ENCODE data around the gene KCTD14.
A peak's percentile ranks its signal among the peaks of the same experiment; 100 is the strongest.
"Not testable (repeated sequence)": the region's sequence is repeated elsewhere in the genome, so short reads cannot be mapped to it uniquely, and the experiment has no call there.

KCTD14 gene

GRCh38 chr11:78023426-78023825, 350 bp upstream of the KCTD14 start:
- DNase-seq (ENCODE audit: low read depth in 2 of 2): no peak

GRCh38 chr11:78021611-78022010, 1.5 kb downstream of the KCTD14 start:
- DNase-seq (ENCODE audit: low read depth in 2 of 2): no peak

- no peak for DNase-seq (ENCODE audit: low read depth in 2 of 2)
Observed at GRCh38 chr11:78020246-78020645, 2.8 kb downstream of the KCTD14 start.

- DNase-seq (ENCODE audit: low read depth in 2 of 2): no peak
Observed at GRCh38 chr11:78019808-78020207, 3.3 kb downstream of the KCTD14 start.

GRCh38 chr11:78015878-78016277, 7.2 kb downstream of the KCTD14 start:
- DNase-seq (ENCODE audit: low read depth in 2 of 2): no peak

DNA sequence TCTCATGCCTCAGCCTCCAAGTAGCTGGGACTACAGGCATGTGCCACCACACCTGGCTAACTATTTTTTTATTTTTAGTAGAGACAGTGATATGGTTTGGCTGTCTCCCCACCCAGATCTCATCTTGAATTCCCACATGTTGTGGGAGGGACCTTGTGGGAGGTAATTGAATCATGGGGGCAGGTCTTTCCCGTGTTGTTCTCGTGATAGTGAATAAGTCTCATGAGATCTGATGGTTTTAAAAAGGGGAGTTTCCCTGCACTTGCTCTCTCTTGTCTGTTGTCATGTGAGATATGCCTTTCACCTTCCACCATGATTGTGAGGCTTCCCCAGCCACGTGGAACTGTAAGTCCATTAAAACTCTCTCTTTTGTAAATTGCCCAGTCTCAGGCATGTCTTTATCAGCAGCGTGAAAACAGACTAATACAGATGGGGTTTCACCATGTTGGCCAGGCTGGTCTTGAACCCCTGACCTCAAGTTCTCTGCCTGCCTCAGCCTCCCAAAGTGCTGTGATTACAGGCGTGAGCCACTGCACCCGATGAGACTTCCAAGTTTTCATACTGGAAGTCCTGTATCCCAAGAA, 8.0 kb downstream of the KCTD14 start:
- DNase-seq (ENCODE audit: low read depth in 2 of 2): not testable (repeated sequence)

GRCh38 chr11:78011301-78011700, 11.8 kb downstream of the KCTD14 start:
- no peak for DNase-seq (ENCODE audit: low read depth in 2 of 2)

GRCh38 chr11:78010755-78011154, 12.3 kb downstream of the KCTD14 start:
- no peak for DNase-seq (ENCODE audit: low read depth in 2 of 2)

GRCh38 chr11:78010304-78010703, 12.8 kb downstream of the KCTD14 start:
- no peak for DNase-seq (ENCODE audit: low read depth in 2 of 2)

GRCh38 chr11:78009062-78009461, 14.0 kb downstream of the KCTD14 start:
- DNase-seq (ENCODE audit: low read depth in 2 of 2): no peak

GRCh38 chr11:78000193-78000592, 22.9 kb downstream of the KCTD14 start:
- peak; percentile 17 to 25 for DNase-seq (ENCODE audit: low read depth in 2 of 2)

- DNase-seq (ENCODE audit: low read depth in 2 of 2): no peak
Observed at GRCh38 chr11:77999446-78000030, 23.5 kb downstream of the KCTD14 start.

DNA sequence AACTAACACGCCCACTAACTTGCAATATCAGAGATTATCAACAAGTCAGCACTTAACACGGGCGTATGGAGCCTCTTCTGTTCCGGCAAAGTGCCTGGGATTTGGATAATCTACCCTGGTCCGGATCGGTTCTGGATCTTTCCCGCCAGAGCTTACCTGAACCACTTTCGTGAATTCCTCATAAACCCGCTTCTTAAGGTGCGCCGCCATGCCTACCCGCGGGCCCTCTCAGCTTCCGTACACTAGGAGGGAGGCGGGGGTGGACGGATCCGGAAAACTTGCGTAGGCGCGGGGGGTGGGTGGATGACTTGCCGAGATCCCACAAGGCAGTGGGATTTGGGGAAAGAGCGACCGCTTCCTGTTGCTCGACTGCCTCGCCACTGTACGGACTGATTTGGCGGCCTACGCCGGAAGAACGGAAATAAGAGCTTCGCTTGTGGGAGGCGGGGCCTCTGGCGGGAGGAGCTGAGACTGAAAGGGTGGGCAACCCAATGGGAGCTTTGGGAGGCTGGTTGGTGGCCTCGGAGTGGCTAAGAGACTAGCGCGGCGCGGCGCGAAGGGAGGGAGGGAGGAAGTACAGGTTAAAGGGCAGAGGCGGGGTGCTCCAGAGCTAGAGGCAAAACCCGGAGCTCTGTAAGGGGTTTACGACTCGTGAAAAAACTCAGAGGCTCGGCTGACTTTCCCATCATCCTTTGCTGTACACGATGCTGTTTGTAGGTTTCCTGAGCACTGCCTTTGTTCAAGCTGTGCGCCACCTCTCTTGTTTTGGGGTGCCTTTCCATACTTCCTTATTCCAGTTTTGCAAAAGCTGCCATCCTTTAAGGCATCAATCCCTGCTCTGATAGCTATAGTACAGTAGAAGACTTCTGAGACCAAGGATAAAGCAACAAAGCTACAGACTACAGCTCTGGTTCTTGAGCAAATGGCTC, 28.4 kb downstream of the KCTD14 start, which contains the start of gene INTS4:
Gene INTS4 (minus strand): TSS at position 235 of the 929 bp plus-strand sequence. CDS start 25 bp downstream, at position 210.
- peak; percentile 95 to 98 for DNase-seq (ENCODE audit: low read depth in 2 of 2)

DNA sequence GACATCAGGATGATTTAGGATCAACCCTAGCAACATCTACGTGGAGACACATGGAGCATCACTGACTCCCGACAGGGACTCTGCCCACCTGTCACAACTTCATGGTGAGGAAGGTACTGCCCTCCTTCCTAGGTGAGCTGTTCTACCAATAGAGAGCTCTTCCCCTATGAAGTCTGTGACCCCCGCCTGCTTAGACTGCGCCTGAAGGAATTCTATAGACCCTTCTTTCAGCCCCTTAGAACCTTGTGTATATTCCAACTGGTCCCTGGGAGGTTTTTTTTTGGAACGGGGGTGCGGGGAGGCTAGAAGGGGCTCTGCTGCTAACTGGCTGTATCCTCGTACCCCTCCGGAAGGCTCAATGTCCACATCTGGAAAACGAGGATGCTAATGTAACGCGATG, 29.2 kb downstream of the KCTD14 start:
- DNase-seq (ENCODE audit: low read depth in 2 of 2): no peak

GRCh38 chr11:77990981-77991380, 32.1 kb downstream of the KCTD14 start:
- DNase-seq (ENCODE audit: low read depth in 2 of 2): no peak

DNA sequence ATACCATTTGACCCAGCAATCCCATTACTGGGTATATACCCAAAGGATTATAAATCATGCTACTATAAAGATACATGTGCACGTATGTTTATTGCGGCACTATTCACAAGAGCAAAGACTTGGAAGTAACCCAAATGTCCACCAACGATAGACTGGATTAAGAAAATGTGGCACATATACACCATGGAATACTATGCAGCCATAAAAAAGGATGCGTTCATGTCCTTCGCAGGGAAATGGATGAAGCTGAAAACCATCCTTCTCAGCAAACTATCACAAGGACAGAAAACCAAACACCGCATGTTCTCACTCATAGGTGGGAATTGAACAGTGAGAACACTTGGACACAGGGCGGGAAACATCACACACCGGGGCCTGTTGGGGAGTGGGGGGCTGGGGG, 36.6 kb downstream of the KCTD14 start:
- not testable (repeated sequence) for DNase-seq (ENCODE audit: low read depth in 2 of 2)

- DNase-seq (ENCODE audit: low read depth in 2 of 2): no peak
Observed at GRCh38 chr11:77981346-77981947, 41.6 kb downstream of the KCTD14 start.

GRCh38 chr11:77968337-77968736, 54.7 kb downstream of the KCTD14 start:
- no peak for DNase-seq (ENCODE audit: low read depth in 2 of 2)

- no peak for DNase-seq (ENCODE audit: low read depth in 2 of 2)
Observed at GRCh38 chr11:77967753-77968152, 55.3 kb downstream of the KCTD14 start.

- DNase-seq (ENCODE audit: low read depth in 2 of 2): no peak
Observed at GRCh38 chr11:77967121-77967520, 56.0 kb downstream of the KCTD14 start.

DNA sequence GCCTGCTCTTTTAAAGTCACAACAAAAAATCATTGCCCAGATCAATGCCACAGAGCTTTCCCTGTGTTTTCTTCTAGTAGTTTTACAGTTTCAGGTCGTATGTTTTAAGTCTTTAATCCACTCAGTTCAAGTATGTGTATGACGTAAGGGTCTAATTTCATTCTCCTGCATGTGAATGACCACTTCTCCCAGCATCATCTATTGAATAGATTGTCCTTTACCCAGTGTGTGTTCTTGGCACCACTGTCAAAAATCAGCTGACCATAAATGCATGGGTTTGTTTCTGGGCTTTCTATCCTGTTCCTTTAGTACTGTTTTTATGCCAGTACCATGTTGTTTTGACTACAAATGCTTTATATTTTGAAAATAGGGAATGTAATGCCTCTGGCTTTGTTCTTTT, 56.7 kb downstream of the KCTD14 start:
- no peak for DNase-seq (ENCODE audit: low read depth in 2 of 2)

All from stimulated activated CD4-positive, alpha-beta T cell treated with anti-CD3 and anti-CD28 coated beads, Interleukin-4, amount 100 ng/mL, for 48 hours (primary cell).